ENCODE results near the gene ISL1. TPM values are rescaled to one million over a fixed set of nuclear protein-coding genes. Genes with fewer than 3 reads are reported as not detected.

The ISL1 gene
- total and polyA plus RNA-seq, 10 donors = 0.04 to 0.27 (median 0.09) TPM; not detected in 7

- Histone ChIP-seq H3K27me3 (replicated peaks in 1 of 7) (no peaks in the 10 kb centered on the region), H3K9me3 (no peaks in the 10 kb centered on the region), H3K4me3 (no peak overlapping the region), H3K27ac (no peak overlapping the region), H3K36me3 (no peaks in the 10 kb centered on the region), H3K4me1 (no peaks in the 10 kb centered on the region)
- TF ChIP-seq CTCF (IDR thresholded peaks at IDR 0.05 in 8 of 11, conservative IDR thresholded peaks at IDR 0.05 in 3 of 11) = no peak
- no peak for DNase-seq
- intact Hi-C loops (cut with DNase I; ENCODE audit: low total_unique reads) = no loop called here
- WGBS, 5 donors = 46 to 65% (median 56%) methylated on average over 7 of the region's 7 CpGs
Measured at GRCh38 chr5:51411921-51412325, 28.7 kb downstream of the ISL1 start.

DNA sequence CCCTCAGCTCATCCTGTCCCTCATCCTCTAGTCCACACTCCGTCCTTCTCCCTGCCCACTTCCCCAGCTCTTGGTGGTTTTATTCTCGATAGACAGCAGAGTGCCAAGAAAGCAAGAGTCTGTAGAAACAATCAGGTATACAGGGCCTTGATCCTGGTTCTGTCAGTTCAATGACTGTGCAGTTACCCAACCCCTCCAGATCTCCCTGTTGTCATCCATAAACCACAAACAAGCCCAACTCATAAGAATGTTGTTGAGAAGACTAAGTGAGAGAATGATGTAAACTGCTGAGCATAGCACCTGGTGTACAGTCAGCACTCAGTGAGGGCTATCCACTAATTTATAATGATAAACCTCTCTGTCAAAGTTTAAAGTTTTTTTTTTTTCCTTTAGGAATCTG lies 31.3 kb downstream of the ISL1 start:
- 64 to 82% (median 69%) methylated on average over 2 of the region's 2 CpGs for WGBS, 5 donors
- Histone ChIP-seq H3K27ac (no peak overlapping the region), H3K27me3 (replicated peaks in 1 of 7) (no peaks in the 10 kb centered on the region), H3K4me1 (no peaks in the 10 kb centered on the region), H3K4me3 (no peak overlapping the region), H3K36me3 (no peaks in the 10 kb centered on the region), H3K9me3 (no peaks in the 10 kb centered on the region)
- intact Hi-C loops (cut with DNase I; ENCODE audit: low total_unique reads) = no loop called here
- TF ChIP-seq POLR2A (IDR thresholded peaks at IDR 0.05) (no peak), CTCF (IDR thresholded peaks at IDR 0.05 in 8 of 11, conservative IDR thresholded peaks at IDR 0.05 in 3 of 11) (no peak), POLR2AphosphoS5 (IDR thresholded peaks at IDR 0.05) (no peak)
- DNase-seq = no peak

- WGBS, 5 donors = 77 to 86% (median 80%) methylated on average over 3 of the region's 3 CpGs
- TF ChIP-seq POLR2A (IDR thresholded peaks at IDR 0.05) (no peak), CTCF (IDR thresholded peaks at IDR 0.05 in 8 of 11, conservative IDR thresholded peaks at IDR 0.05 in 3 of 11) (no peak), POLR2AphosphoS5 (IDR thresholded peaks at IDR 0.05) (no peak)
- no peaks in the 10 kb centered on the region for H3K27me3 ChIP-seq (replicated peaks in 1 of 7)
- H3K36me3 ChIP-seq = no peaks in the 10 kb centered on the region
- no peaks in the 10 kb centered on the region for H3K4me1 ChIP-seq
- no peak for DNase-seq
- no peaks in the 10 kb centered on the region for H3K9me3 ChIP-seq
- no peak overlapping the region for H3K4me3 ChIP-seq
- H3K27ac ChIP-seq = no peak overlapping the region
- intact Hi-C loops (cut with DNase I; ENCODE audit: low total_unique reads) = no loop called here
Measured at GRCh38 chr5:51416149-51416548, 32.9 kb downstream of the ISL1 start.

GRCh38 chr5:51433052-51433710 lies 49.9 kb downstream of the ISL1 start:
- H3K4me1 ChIP-seq = no peaks in the 10 kb centered on the region
- H3K27ac ChIP-seq = no peak overlapping the region
- no peak overlapping the region for H3K4me3 ChIP-seq
- 45 to 52% (median 46%) methylated on average over 3 of the region's 3 CpGs for WGBS, 5 donors
- H3K9me3 ChIP-seq = no peaks in the 10 kb centered on the region
- TF ChIP-seq POLR2AphosphoS5 (IDR thresholded peaks at IDR 0.05) = no peak
- no peak for TF ChIP-seq POLR2A (IDR thresholded peaks at IDR 0.05)
- TF ChIP-seq CTCF (IDR thresholded peaks at IDR 0.05 in 8 of 11, conservative IDR thresholded peaks at IDR 0.05 in 3 of 11) = no peak
- no peaks in the 10 kb centered on the region for H3K27me3 ChIP-seq (replicated peaks in 1 of 7)
- intact Hi-C loops (cut with DNase I; ENCODE audit: low total_unique reads) = no loop called here
- no peaks in the 10 kb centered on the region for H3K36me3 ChIP-seq
- DNase-seq = no peak

Data from spleen (tissue), 11 donors.